NCI-H446 treated with DMSO at 0.1 percent for 48 hours (cell line): ENCODE results near the gene ICE2.
"Not testable (repeated sequence)": the region's sequence is repeated elsewhere in the genome, so short reads cannot be mapped to it uniquely, and the experiment has no call there.

Experiments
- DNase-seq: peaks from one replicate; lab custom pipeline; 2025; lab: John Stamatoyannopoulos, UW

The ICE2 gene

GRCh38 chr15:60406513-60407414 is 72.2 kb downstream of the ICE2 start:
- no peak for DNase-seq

- DNase-seq = no peak
These were observed 73.5 kb downstream of the ICE2 start for GRCh38 chr15:60405399-60405798.

- DNase-seq = not testable (repeated sequence)
These were observed 74.6 kb downstream of the ICE2 start for GRCh38 chr15:60404351-60404750.

- DNase-seq = no peak
These were observed 78.0 kb downstream of the ICE2 start for GRCh38 chr15:60400944-60401343.

- no peak for DNase-seq
These were observed 79.0 kb downstream of the ICE2 start for GRCh38 chr15:60399931-60400330.

GRCh38 chr15:60399246-60399915 is 79.6 kb downstream of the ICE2 start:
- no peak for DNase-seq

- peak; percentile 70 for DNase-seq
These were observed 81.0 kb downstream of the ICE2 start, which contains the start of gene ANXA2 for GRCh38 chr15:60397772-60398445. TSS of gene ANXA2 (minus strand) at chr15:60397986. CDS start at chr15:60386075, 11,911 bp downstream.

GRCh38 chr15:60396958-60397771 is 81.8 kb downstream of the ICE2 start:
- no peak for DNase-seq

- no peak for DNase-seq
These were observed 82.4 kb downstream of the ICE2 start for GRCh38 chr15:60396560-60396957.

- no peak for DNase-seq
These were observed 82.8 kb downstream of the ICE2 start for GRCh38 chr15:60396100-60396499.

GRCh38 chr15:60395276-60396011 is 83.5 kb downstream of the ICE2 start:
- DNase-seq = peak; percentile 28

GRCh38 chr15:60394689-60395097 is 84.2 kb downstream of the ICE2 start:
- DNase-seq = no peak

- peak; percentile 88 for DNase-seq
These were observed 85.8 kb downstream of the ICE2 start for GRCh38 chr15:60392986-60393790.

GRCh38 chr15:60392601-60392985 is 86.3 kb downstream of the ICE2 start:
- peak; percentile 35 for DNase-seq

GRCh38 chr15:60391722-60392315 is 87.1 kb downstream of the ICE2 start:
- DNase-seq = no peak

- peak; percentile 32 for DNase-seq
These were observed 88.0 kb downstream of the ICE2 start for GRCh38 chr15:60390871-60391501.

- no peak for DNase-seq
These were observed 88.7 kb downstream of the ICE2 start for GRCh38 chr15:60390231-60390630.

GRCh38 chr15:60389261-60390077 is 89.5 kb downstream of the ICE2 start:
- no peak for DNase-seq
